GM23248 (cell line): ENCODE data around the gene CHN2. TPM values are rescaled to one million over a fixed set of nuclear protein-coding genes. Genes with fewer than 3 reads are reported as not detected.

Experiments used
- DNase-seq: peaks from one replicate; pipeline ENCODE4 v3.0.0-alpha.2; 2015
- H2AFZ ChIP-seq: fragments of 200-600 bp; sonication (generic); 2 replicates; pipeline ENCODE4 v1.6.1; 2016; ENCODE audit warnings: antibody characterized with exemption
- H3F3A ChIP-seq: fragments of 200-600 bp; sonication (generic); 2 replicates; pipeline ENCODE4 v1.6.1; 2016; ENCODE audit warnings: mild to moderate bottlenecking, antibody characterized with exemption, mixed run types; ENCODE audit not compliant: insufficient read depth
- H3K27ac ChIP-seq: fragments of 200-600 bp; sonication (generic); 2 replicates; pipeline ENCODE4 v1.5.1; 2016; ENCODE audit warnings: mild to moderate bottlenecking
- H3K27me3 ChIP-seq: fragments of 200-600 bp; sonication (generic); replicated peaks from 2 replicates; pipeline ENCODE4 v1.6.1; 2016; ENCODE audit warnings: mild to moderate bottlenecking; ENCODE audit not compliant: insufficient read depth
- H3K36me3 ChIP-seq: fragments of 200-600 bp; sonication (generic); 2 replicates; pipeline ENCODE4 v1.6.1; 2016; ENCODE audit warnings: low read depth, mild to moderate bottlenecking
- H3K4me1 ChIP-seq: fragments of 200-600 bp; sonication (generic); 2 replicates; pipeline ENCODE4 v1.6.1; 2016; ENCODE audit warnings: mild to moderate bottlenecking; ENCODE audit not compliant: insufficient read depth
- H3K4me2 ChIP-seq: fragments of 200-600 bp; sonication (generic); one replicate; pipeline ENCODE4 v1.6.1; 2016; ENCODE audit warnings: mild to moderate bottlenecking; ENCODE audit not compliant: unreplicated experiment
- H3K4me3 ChIP-seq: fragments of 200-600 bp; sonication (generic); 2 replicates; pipeline ENCODE4 v1.5.1; 2016; ENCODE audit warnings: mild to moderate bottlenecking
- H3K79me2 ChIP-seq: fragments of 200-600 bp; sonication (generic); 2 replicates; pipeline ENCODE4 v1.6.1; 2016; ENCODE audit warnings: mild to moderate bottlenecking; ENCODE audit not compliant: insufficient read depth
- H3K9ac ChIP-seq: fragments of 200-600 bp; sonication (generic); 2 replicates; pipeline ENCODE4 v1.6.1; 2016; ENCODE audit warnings: mild to moderate bottlenecking
- H3K9me2 ChIP-seq: fragments of 200-600 bp; sonication (generic); 2 replicates; pipeline ENCODE4 v1.6.1; 2016; ENCODE audit warnings: mixed run types, mild to moderate bottlenecking, moderate library complexity; ENCODE audit not compliant: insufficient read depth
- H3K9me3 ChIP-seq: fragments of 200-600 bp; sonication (generic); one replicate; pipeline ENCODE4 v1.6.1; 2017; ENCODE audit warnings: low read depth
- H4K20me1 ChIP-seq: fragments of 200-600 bp; sonication (generic); 2 replicates; pipeline ENCODE4 v1.6.0; 2016; ENCODE audit not compliant: insufficient read depth
- EZH2 ChIP-seq: fragments of 200-600 bp; sonication (generic); IDR thresholded peaks from 2 replicates; pipeline ENCODE4 v1.6.1; 2018; ENCODE audit warnings: antibody characterized with exemption, mild to moderate bottlenecking; ENCODE audit not compliant: insufficient read depth, poor library complexity, severe bottlenecking
- EZH2phosphoT487 ChIP-seq: fragments of 200-600 bp; sonication (generic); IDR thresholded peaks from 2 replicates; pipeline ENCODE4 v1.6.1; 2018; ENCODE audit warnings: antibody characterized with exemption, moderate library complexity, mild to moderate bottlenecking, low read depth; ENCODE audit not compliant: insufficient read depth
- WGBS, 2 experiments: methylation state at CpG; one replicate each; pipeline ENCODE4 v1.1.6; 2015 to 2017; ENCODE audit warnings: low lambda C conversion rate in 2 of 2, low coverage in 1 of 2; ENCODE audit errors: missing lambda C conversion rate in 2 of 2; 5-methylcytosine and 5-hydroxymethylcytosine counted together
- in situ Hi-C: fragments of 300-500 bp; cut with MboI; formaldehyde crosslinking; loops from 2 replicates; pipeline ENCODE4 v1.15.0; 2020
- polyA plus RNA-seq: library from polyadenylated mRNA; unstranded; fragments of >200 nt; fragmentation: Nextera tagmentation; extraction: Ambion mirVana; gene quantifications from 2 replicates; pipeline ENCODE4 v1.2.1, GENCODE V29; 2016
- total RNA-seq: library from RNA; depleted of rRNA; stranded (reverse); fragments of >200 nt; shearing (Covaris generic); gene quantifications from 2 replicates; pipeline ENCODE4 v1.2.3, GENCODE V29; 2014

Gene CHN2
- total and polyA plus RNA-seq, 2 experiments from 2014 or later, result 1.5 to 2.3 TPM

GRCh38 chr7:29311314-29311713 lies 116.7 kb downstream of the CHN2 start:
- Histone ChIP-seq H3F3A (no peaks in the 10 kb centered on the region), H3K27ac (no peak overlapping the region), H3K9me3 (no peaks in the 10 kb centered on the region), H3K9me2 (no peaks in the 10 kb centered on the region), H3K27me3 (peaks cover 71% of the 10 kb centered on the region), H3K4me3 (no peak overlapping the region), H3K79me2 (no peaks in the 10 kb centered on the region), H2AFZ (no peak overlapping the region), H3K4me1 (no peaks in the 10 kb centered on the region), H3K36me3 (no peaks in the 10 kb centered on the region), H3K9ac (no peak overlapping the region), H4K20me1 (no peaks in the 10 kb centered on the region), H3K4me2 (no peak overlapping the region)
- WGBS, 2 experiments, result 79 to 83% methylated on average over 3 of the region's 3 CpGs
- TF ChIP-seq EZH2 (no peak), EZH2phosphoT487 (no peak)
- in situ Hi-C loops, result no loop called here
- no peak for DNase-seq

GRCh38 chr7:29314148-29314547 lies 119.6 kb downstream of the CHN2 start:
- in situ Hi-C loops, result no loop called here
- Histone ChIP-seq H3K4me3 (no peak overlapping the region), H3K4me1 (no peaks in the 10 kb centered on the region), H2AFZ (no peak overlapping the region), H4K20me1 (no peaks in the 10 kb centered on the region), H3F3A (no peaks in the 10 kb centered on the region), H3K9ac (no peak overlapping the region), H3K9me3 (no peaks in the 10 kb centered on the region), H3K79me2 (no peaks in the 10 kb centered on the region), H3K36me3 (no peaks in the 10 kb centered on the region), H3K4me2 (no peak overlapping the region), H3K27me3 (peaks cover 60% of the 10 kb centered on the region), H3K9me2 (no peaks in the 10 kb centered on the region), H3K27ac (no peak overlapping the region)
- DNase-seq, result no peak
- WGBS, 2 experiments, result 71 to 83% methylated on average over 1 of the region's 1 CpG
- TF ChIP-seq EZH2 (no peak), EZH2phosphoT487 (no peak)

GRCh38 chr7:29315122-29315891 lies 120.7 kb downstream of the CHN2 start:
- H2AFZ ChIP-seq, result no peak overlapping the region
- H3K27ac ChIP-seq, result no peak overlapping the region
- no peak for DNase-seq
- H3K4me2 ChIP-seq, result no peak overlapping the region
- H3K36me3 ChIP-seq, result no peaks in the 10 kb centered on the region
- H4K20me1 ChIP-seq, result no peaks in the 10 kb centered on the region
- no peaks in the 10 kb centered on the region for H3F3A ChIP-seq
- H3K4me3 ChIP-seq, result no peak overlapping the region
- peaks cover 10% of the 10 kb centered on the region; the same call in 1 of the 2 replicates for H3K4me1 ChIP-seq
- no peaks in the 10 kb centered on the region for H3K79me2 ChIP-seq
- no peaks in the 10 kb centered on the region for H3K9me3 ChIP-seq
- no peak overlapping the region for H3K9ac ChIP-seq
- whole genome bisulfite sequencing, 2 experiments, result 77 to 81% methylated on average over 3 of the region's 3 CpGs
- H3K27me3 ChIP-seq, result peaks cover 53% of the 10 kb centered on the region
- H3K9me2 ChIP-seq, result no peaks in the 10 kb centered on the region
- in situ Hi-C loops, result no loop called here
- TF ChIP-seq EZH2phosphoT487 (no peak), EZH2 (no peak)

GRCh38 chr7:29315892-29316270 lies 121.3 kb downstream of the CHN2 start:
- TF ChIP-seq EZH2phosphoT487 (no peak), EZH2 (no peak)
- peaks cover 47% of the 10 kb centered on the region for H3K27me3 ChIP-seq
- no peak overlapping the region for H3K4me2 ChIP-seq
- no peaks in the 10 kb centered on the region for H3K36me3 ChIP-seq
- no peaks in the 10 kb centered on the region for H4K20me1 ChIP-seq
- no peak overlapping the region for H2AFZ ChIP-seq
- 92 to 93% methylated on average over 2 of the region's 2 CpGs for WGBS, 2 experiments
- H3K27ac ChIP-seq, result no peak overlapping the region
- H3K9ac ChIP-seq, result no peak overlapping the region
- no peaks in the 10 kb centered on the region for H3F3A ChIP-seq
- H3K79me2 ChIP-seq, result no peaks in the 10 kb centered on the region
- H3K4me3 ChIP-seq, result no peak overlapping the region
- no peaks in the 10 kb centered on the region for H3K9me3 ChIP-seq
- in situ Hi-C loops, result no loop called here
- peaks cover 10% of the 10 kb centered on the region; the same call in 1 of the 2 replicates for H3K4me1 ChIP-seq
- no peaks in the 10 kb centered on the region for H3K9me2 ChIP-seq
- DNase-seq, result no peak

- Histone ChIP-seq H4K20me1 (no peaks in the 10 kb centered on the region), H3K9me2 (no peaks in the 10 kb centered on the region), H3K9me3 (no peaks in the 10 kb centered on the region), H3K27me3 (peaks cover 38% of the 10 kb centered on the region), H2AFZ (no peak overlapping the region), H3K36me3 (no peaks in the 10 kb centered on the region), H3K79me2 (no peaks in the 10 kb centered on the region), H3K9ac (no peak overlapping the region), H3K27ac (no peak overlapping the region), H3K4me3 (no peak overlapping the region), H3F3A (no peaks in the 10 kb centered on the region), H3K4me1 (peaks cover 10% of the 10 kb centered on the region; the same call in 1 of the 2 replicates), H3K4me2 (no peak overlapping the region)
- TF ChIP-seq EZH2phosphoT487 (no peak), EZH2 (no peak)
- DNase-seq, result no peak
- WGBS, 2 experiments, result 62 to 67% methylated on average over 3 of the region's 3 CpGs
- in situ Hi-C loops, result no loop called here
These were observed 122.4 kb downstream of the CHN2 start for GRCh38 chr7:29316926-29317325.
